ENCODE measurements around the gene TOP2B. TPM values are rescaled to one million over a fixed set of nuclear protein-coding genes. Genes with fewer than 3 reads are reported as not detected.
A peak's percentile ranks its signal among the peaks of the same experiment; 100 is the strongest.

TOP2B gene
- total and polyA plus RNA-seq, 7 donors = 39.3 to 84.8 (median 66.2) TPM

DNA sequence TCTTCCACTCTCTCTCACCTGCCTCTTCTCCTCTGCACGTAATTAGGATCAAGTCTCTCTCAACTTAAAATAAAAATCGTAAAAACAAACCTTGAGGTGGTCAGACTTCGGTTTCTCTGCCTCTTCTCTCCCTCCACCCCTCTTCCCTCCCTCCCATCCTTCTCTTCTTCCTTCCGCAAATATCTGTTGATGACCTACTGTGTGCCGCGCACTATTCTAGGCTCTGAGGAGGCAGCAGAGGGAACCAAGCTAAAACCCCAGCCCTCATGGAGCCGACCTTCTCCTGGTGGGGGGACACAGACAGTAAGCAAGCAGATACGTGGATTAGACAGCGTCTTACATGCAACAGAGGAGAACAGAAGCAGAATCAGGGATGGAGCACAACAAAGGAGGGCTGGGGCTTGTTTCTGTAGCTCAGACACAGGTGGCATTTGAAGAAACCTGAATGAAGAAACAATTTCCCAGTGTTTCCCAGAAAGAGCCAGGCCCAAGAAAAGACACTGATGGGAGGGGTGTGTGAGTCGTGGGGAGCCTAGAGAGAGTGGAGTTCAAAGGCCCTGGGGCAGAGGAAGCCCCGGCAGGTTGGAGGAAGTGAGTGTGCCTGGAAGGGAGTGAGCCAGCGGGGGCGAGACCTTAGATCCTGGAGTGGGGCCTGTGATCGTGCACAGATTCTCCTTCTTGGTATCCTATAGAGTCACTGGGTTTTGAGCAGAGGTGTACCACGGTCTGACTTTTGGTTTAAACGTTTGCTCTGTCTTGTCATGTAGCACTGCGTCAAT, 80.5 kb downstream of the TOP2B start:
- DNase-seq (no peak), ATAC-seq (no peak)
- intact Hi-C loops (cut with DNase I) = loop anchor here in 1 of 2 donors (10.0 kb wide), 1 partner anchor 549 kb away; no protein-coding TSS in a partner anchor
- TF ChIP-seq, protein P1, sequence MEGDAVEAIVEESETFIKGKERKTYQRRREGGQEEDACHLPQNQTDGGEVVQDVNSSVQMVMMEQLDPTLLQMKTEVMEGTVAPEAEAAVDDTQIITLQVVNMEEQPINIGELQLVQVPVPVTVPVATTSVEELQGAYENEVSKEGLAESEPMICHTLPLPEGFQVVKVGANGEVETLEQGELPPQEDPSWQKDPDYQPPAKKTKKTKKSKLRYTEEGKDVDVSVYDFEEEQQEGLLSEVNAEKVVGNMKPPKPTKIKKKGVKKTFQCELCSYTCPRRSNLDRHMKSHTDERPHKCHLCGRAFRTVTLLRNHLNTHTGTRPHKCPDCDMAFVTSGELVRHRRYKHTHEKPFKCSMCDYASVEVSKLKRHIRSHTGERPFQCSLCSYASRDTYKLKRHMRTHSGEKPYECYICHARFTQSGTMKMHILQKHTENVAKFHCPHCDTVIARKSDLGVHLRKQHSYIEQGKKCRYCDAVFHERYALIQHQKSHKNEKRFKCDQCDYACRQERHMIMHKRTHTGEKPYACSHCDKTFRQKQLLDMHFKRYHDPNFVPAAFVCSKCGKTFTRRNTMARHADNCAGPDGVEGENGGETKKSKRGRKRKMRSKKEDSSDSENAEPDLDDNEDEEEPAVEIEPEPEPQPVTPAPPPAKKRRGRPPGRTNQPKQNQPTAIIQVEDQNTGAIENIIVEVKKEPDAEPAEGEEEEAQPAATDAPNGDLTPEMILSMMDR (IDR thresholded peaks at IDR 0.05) = no peak
- Histone ChIP-seq H3K27me3 (ENCODE audit: insufficient read depth in 3 of 3, low read length in 2 of 3) (no peaks in the 10 kb centered on the region), H3K36me3 (ENCODE audit: insufficient read depth in 1 of 2, low read depth in 1 of 2) (peaks cover 0 to 7% of the 10 kb centered on the region in 2 donors), H3K4me1 (no peaks in the 10 kb centered on the region), H3K9me3 (no peaks in the 10 kb centered on the region), H3K27ac (no peak overlapping the region), H3K4me3 (no peak overlapping the region)
- WGBS, 3 donors = 89 to 92% (median 91%) methylated on average over 17 of the region's 17 CpGs

DNA sequence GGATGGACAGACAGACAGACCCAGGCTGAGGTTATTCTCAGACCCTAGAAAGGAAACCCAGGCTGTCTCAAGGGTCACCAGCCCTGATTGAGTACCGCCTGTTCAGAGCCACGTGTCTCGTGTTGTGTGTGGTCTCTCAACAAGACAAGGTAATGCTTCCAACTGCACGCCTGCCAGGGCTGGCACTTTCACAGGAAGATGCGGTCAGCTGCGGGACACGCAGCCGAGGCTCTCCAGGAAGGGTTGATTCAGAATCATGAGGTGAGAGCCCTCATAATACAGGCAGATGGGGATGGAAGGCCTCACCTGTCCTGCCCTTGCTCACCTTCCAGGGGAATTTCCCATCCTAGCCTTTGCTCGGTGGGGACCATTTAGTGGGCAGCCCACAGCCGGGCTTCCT, 81.4 kb downstream of the TOP2B start:
- DNase-seq = no peak
- TF ChIP-seq, protein P1 (IDR thresholded peaks at IDR 0.05) = no peak
- Histone ChIP-seq H3K4me3 (no peak overlapping the region), H3K9me3 (no peaks in the 10 kb centered on the region), H3K27ac (no peak overlapping the region), H3K4me1 (no peaks in the 10 kb centered on the region), H3K27me3 (ENCODE audit: insufficient read depth in 3 of 3, low read length in 2 of 3) (no peaks in the 10 kb centered on the region), H3K36me3 (ENCODE audit: insufficient read depth in 1 of 2, low read depth in 1 of 2) (peaks cover 0 to 7% of the 10 kb centered on the region in 2 donors)
- intact Hi-C loops (cut with DNase I) = loop anchor here in 1 of 2 donors (10.0 kb wide), 1 partner anchor 549 kb away; no protein-coding TSS in a partner anchor
- peak in 1 of 4 donors; percentile 13 for ATAC-seq
- 79 to 94% (median 84%) methylated on average over 10 of the region's 10 CpGs for WGBS, 3 donors

DNA sequence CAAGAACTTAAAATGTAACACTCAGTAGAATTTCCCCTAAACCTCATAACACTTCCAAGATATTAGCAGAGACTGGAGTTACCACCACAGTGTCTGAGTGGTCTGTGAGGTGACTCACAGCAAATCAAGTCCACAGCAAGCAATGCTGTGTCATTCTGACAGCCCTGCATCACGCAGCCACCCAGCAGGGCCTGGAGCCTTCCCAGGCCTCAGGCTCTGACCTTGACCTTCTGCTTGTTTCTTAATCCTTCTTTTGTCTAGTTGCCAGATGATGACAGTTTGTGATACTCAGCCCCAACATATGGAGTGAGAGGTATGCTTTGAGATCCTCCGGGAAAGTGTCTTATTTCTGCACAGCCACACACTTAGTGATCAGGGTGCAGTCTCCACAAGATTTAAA, 82.5 kb downstream of the TOP2B start:
- WGBS, 3 donors = 65 to 93% (median 80%) methylated on average over 2 of the region's 2 CpGs
- TF ChIP-seq, protein P1 (IDR thresholded peaks at IDR 0.05) = no peak
- Histone ChIP-seq H3K36me3 (ENCODE audit: insufficient read depth in 1 of 2, low read depth in 1 of 2) (peaks cover 0 to 7% of the 10 kb centered on the region in 2 donors), H3K4me3 (no peak overlapping the region), H3K27ac (peak overlapping the region; percentile 25), H3K27me3 (ENCODE audit: insufficient read depth in 3 of 3, low read length in 2 of 3) (no peaks in the 10 kb centered on the region), H3K4me1 (no peaks in the 10 kb centered on the region), H3K9me3 (no peaks in the 10 kb centered on the region)
- DNase-seq (no peak), ATAC-seq (peak; percentile 84 to 95 (median 94))
- intact Hi-C loops (cut with DNase I) = loop anchor here in 1 of 2 donors (10.0 kb wide), 1 partner anchor 547 kb away; no protein-coding TSS in a partner anchor

DNA sequence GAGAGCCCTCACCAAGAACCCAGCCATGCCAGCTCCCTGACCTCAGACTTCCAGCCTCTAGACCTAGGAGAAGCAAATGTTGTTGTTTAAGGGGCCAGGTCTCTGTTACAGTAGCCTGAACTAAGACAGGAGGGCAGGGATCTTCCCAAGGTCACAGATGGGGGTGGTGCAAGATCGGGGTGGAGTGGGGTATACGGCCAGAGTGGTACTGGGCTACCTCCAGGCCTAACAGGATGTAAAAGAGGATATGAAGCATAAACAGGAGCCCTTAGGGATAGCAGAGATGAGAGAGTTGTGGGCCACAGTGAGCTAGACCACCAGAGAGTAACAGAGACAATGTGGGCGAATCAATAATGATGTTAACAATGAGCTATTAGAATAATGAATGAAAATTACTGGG, 82.9 kb downstream of the TOP2B start:
- WGBS, 3 donors = 93 to 98% (median 96%) methylated on average over 3 of the region's 3 CpGs
- no peaks in the 10 kb centered on the region for H3K4me1 ChIP-seq
- TF ChIP-seq, protein P1 (IDR thresholded peaks at IDR 0.05) = no peak
- ATAC-seq (peak in 3 of 4 donors; percentile 25 to 44 (median 39)), DNase-seq (no peak)
- H3K9me3 ChIP-seq = no peaks in the 10 kb centered on the region
- H3K4me3 ChIP-seq = no peak overlapping the region
- H3K27ac ChIP-seq = peak overlapping the region; percentile 25
- no peaks in the 10 kb centered on the region for H3K27me3 ChIP-seq (ENCODE audit: insufficient read depth in 3 of 3, low read length in 2 of 3)
- peaks cover 0 to 7% of the 10 kb centered on the region in 2 donors for H3K36me3 ChIP-seq (ENCODE audit: insufficient read depth in 1 of 2, low read depth in 1 of 2)
- intact Hi-C loops (cut with DNase I) = loop anchor here in 1 of 2 donors (10.0 kb wide), 1 partner anchor 547 kb away; no protein-coding TSS in a partner anchor

Data from psoas muscle (tissue), 8 donors.